DMS53 treated with DMSO at 0.1 percent for 48 hours (cell line): ENCODE data around the gene GPX2.
"Not testable (repeated sequence)": the region's sequence is repeated elsewhere in the genome, so short reads cannot be mapped to it uniquely, and the experiment has no call there.

Source experiments
- DNase-seq: peaks from one replicate; lab custom pipeline; 2025; ENCODE audit not compliant: unreplicated experiment; lab: John Stamatoyannopoulos, UW

The GPX2 gene

DNA sequence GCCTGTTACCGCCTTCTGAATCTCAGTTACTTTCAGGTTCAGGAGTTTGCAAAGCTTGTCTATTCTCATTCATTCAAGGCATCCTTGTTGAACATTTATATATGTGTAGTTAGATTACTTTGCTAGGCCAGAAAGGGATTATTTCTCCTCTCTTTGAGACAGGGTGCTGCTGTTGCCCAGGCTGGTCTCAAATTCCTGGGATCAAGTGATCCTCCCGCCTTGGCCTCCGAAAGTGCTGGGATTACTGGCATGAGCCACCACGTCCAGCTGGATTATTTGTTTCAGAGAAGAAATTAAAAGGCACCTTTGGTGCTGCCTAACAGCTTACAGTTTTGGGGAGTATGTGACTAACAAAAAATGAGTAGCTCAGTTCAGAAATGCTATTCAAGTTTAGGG, 27.5 kb downstream of the GPX2 start:
- DNase-seq = no peak

GRCh38 chr14:64914237-64915028, 28.1 kb downstream of the GPX2 start, which contains the start of gene CHURC1:
TSS of gene CHURC1 (plus strand) at chr14:64914455. CDS start at chr14:64914496, 41 bp downstream.
- DNase-seq = peak; percentile 91

DNA sequence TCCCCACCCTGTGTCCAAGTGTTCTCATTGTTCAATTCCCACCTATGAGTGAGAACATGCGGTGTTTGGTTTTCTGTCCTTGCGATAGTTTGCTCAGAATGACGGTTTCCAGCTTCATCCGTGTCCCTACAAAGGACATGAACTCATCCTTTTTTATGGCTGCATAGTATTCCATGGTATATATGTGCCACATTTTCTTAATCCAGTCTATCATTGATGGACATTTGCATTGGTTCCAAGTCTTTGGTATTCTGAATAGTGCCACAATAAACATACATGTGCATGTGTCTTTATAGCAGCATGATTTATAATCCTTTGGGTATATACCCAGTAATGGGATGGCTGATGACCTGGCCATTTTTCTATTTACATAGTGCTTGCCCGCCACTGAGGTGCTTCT, 29.1 kb downstream of the GPX2 start:
- DNase-seq = not testable (repeated sequence)

DNA sequence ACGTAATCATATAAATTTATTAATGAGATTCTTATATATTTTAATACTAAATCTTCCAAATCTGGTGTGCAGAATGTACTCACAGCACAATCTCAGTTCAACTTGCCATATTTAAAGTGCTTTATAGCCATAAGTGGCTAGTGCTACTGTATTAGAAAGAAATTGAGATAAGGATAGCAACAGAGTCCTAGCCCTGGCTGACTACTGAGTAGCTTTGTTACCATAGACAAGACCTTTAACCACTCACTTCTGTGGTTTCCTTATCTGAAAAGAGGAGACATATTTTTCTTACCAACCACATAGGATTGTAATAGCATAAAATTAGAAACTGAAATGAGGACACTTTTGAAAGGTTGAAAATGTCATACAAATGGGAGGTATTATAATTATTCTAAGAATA, 30.3 kb downstream of the GPX2 start:
- DNase-seq = no peak

DNA sequence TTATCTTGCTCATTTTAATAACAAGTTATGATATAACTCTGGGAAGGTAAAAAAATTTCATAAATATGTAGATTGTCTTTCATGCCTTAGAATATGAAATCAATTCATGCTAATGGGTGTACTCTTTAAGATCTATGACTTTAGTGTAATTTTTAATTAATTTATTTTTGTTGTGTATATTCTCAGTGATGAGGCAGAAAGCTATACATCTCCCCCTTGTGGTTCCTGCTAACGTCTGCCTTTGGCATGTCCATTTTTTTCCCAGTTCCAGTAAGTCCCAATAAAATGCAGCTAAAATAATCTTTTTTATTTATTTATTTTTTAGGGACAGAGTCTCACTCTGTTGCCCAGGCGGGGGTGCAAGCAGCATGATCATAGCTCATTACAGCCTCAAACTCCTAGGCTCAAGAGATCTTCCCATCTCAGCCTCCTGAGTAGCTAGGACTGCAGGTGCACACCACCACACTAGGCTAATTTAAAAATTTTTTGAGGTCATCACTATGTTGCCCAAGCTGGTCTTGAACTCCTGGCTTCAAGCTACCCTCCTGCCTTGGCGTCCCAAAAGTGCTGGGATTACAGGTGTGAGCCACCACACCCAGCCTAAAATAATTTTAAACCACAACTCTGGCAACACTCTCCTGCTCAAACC, 31.6 kb downstream of the GPX2 start:
- DNase-seq = peak; percentile 18

DNA sequence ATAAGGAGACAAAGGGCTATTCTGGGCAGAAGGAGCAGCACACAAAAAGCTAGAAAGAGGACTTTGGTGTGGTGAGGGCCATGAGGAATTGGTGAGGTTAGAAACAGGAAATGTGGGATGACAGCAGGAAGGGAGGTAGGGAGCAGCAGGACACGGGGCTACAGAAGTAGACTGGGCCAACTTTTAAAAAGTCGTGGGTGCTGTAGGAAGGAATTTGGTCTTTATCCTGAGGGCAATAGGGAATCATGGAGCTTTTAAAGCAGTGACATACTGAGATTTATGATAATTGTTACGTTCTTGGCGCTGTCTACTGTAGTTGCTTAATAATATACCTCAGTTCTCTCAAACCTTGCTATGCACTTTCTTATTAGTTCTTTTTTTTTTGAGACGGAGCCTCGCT, 36.5 kb downstream of the GPX2 start:
- DNase-seq = no peak

DNA sequence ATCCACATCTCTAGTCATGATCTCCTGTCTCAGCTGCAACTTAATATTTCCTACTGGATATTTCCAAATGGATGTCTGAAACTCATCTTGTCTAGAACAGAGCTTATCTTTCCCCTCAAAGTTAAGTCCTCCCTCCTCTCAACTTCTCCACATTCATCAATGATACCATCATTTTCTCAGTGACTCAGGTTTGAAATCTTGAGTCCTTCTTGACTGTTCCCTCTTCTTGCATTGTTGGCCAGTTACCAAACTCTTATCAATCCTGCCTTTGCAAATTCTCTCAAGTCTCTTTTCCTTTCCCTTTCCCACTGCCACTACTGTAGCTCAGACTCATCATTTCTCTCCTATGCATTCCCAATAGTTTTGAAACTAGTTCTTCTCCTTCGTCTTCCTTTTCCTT, 42.6 kb downstream of the GPX2 start:
- no peak for DNase-seq

DNA sequence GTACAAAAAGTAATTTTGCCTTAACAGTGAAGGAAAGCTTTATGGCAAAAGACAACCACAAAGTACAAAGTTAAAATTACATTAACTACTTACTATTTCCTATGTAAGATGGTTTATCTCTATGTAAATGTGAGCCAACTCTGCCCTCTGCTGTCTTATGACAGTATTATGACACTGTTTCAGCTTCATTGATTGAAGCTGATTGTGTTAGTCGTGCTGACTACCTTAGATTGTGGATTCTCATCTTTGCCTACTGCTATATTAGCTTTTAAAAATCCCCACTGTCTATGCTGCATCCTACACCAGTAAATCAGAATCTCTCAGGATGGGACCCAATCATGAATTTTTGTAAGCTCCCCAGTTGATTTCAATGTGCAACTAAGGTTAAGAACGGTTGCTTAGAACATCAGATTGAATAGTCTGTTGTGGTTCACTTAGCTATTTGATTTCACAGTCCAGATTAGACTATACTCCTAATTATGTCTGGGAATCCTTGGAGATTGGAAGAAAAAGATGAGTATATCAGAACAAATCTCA, 50.6 kb downstream of the GPX2 start:
- DNase-seq = peak; percentile 46

- no peak for DNase-seq
These were observed 51.2 kb downstream of the GPX2 start for GRCh38 chr14:64891173-64891838.

- DNase-seq = no peak
These were observed 53.2 kb downstream of the GPX2 start for GRCh38 chr14:64889352-64889751.
